GM21447 (cell line): Measurements from ENCODE around the gene CEP68.
"Not testable (repeated sequence)": the region's sequence is repeated elsewhere in the genome, so short reads cannot be mapped to it uniquely, and the experiment has no call there.

Experiments
- ATAC-seq: cut with Tn5 transposase; IDR thresholded peaks from one replicate; pipeline ENCODE4 v1.9.1; 2021; ENCODE audit not compliant: unreplicated experiment

CEP68 gene

DNA sequence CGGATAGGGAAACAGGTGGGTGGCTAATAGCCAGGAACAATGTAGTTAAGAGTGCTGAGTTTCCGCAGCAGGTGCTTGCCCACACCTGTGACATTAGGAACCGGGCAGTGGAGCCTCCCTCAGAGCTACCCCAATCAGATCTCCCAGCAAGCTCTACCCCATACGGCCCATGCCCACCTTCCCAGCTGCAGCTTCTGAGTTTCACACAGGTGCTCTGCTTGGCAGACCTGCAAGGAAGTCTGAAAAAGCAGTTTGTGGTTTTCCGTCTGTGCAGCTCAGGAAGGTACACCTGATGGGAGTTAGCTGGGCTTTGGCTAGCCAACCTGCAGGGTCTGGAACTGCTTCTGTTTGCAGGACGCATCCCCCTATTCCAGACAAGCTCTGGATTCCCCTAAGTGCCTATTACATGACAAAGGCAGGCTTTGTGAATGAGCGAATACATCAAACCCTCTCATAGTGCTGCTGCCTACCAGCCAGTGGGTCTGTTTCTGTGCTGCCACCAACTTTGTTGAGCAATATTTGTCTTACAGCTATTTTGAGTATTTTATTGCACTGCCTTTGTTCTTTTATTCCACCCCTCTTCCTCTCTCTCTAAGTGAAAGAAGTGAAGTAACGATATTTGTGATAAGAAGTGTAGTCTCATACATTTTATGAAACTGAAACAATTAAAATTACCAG, 24.7 kb upstream of the CEP68 start:
- ATAC-seq, result peak; percentile 41

DNA sequence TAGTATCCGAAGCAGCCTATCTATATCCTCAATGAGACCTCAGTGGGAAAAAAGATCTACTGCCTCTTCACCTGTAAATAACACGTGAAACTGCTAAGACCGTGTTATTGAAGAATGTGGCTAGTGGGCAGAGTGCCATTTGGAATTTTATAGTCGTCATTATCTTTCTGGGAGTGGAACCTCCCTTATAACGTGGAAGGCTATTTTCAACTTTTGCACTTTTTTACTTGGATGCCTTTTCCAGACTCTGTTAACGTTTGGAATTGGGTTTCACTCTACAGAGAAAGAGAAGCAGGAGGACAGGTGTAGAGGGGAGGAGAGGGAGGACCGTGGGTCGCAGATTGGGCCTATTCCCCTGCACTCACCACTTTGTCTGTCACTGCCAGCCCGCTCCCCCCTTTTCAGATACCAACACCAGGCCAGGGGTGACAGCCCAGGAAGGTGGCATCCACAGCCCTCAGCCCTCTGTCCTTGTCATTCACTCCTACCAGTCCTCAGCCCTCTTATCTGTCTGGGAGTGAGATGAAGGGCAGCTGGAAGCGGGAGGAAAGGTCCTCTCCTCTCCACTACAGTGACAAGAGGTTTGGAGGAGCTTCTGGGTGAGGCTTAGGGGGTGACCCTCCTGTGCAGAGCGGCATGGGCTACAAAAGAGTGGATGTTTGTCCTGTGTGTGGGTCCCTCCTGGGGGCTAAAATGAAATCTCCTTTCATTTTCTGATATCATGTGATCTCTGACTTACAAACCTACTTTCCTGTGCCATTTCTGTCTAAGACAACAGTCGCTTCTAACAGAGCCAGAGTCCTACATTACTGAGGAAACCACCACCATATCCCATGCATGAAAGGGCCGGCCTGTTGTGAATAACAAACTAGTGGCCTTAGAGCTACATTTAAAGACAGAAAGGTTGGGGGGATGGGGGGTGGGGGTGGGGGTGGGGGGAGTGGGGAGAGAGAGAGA, 23.9 kb upstream of the CEP68 start:
- ATAC-seq, result no peak

GRCh38 chr2:65033178-65033577, 23.0 kb upstream of the CEP68 start:
- ATAC-seq, result no peak

DNA sequence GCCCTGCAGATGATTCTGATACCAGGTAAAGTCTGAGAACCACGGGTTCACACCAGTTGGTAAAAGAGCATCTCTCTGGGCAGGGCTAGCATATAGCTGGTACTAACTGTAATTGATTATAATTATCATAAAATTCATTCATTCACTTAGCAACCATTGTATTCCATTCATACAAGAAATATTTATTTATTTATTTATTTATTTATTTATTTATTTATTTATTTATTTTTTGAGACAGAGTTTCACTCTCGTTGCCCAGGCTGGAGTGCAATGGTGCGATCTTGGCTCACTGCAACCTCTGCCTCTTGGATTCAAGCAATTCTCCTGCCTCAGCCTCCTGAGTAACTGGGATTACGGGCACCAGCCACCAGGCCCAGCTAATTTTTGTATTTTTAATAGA, 22.5 kb upstream of the CEP68 start:
- not testable (repeated sequence) for ATAC-seq

DNA sequence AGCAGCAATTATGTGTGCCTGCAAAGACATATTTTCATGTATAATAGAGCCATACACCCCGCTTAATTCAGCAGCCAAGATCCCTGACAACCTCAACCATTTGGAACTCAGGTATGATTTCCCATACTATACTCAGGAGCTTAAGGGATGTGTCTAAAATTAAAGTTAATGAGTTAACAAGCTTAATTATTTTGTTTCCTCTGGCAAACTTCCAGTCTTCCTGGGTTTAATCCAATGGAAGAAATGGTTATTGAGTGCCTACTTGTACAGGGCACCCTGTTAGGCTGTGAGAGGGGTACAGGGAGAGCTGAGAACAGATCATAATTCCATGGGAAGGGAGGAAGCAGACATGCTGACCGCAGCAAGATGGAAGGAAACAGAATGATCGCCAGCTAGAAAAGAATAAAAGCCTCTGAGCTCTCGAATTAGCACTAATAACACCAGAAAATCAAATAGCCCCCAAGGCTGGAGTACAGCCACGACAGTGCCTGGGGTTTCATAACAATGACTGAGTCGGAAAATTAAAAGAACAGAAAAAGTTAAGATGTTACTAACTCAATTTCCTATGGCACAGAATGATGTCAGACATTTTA, 20.8 kb upstream of the CEP68 start:
- no peak for ATAC-seq

- ATAC-seq, result no peak
Observed at GRCh38 chr2:65037178-65037577, 19.0 kb upstream of the CEP68 start.

DNA sequence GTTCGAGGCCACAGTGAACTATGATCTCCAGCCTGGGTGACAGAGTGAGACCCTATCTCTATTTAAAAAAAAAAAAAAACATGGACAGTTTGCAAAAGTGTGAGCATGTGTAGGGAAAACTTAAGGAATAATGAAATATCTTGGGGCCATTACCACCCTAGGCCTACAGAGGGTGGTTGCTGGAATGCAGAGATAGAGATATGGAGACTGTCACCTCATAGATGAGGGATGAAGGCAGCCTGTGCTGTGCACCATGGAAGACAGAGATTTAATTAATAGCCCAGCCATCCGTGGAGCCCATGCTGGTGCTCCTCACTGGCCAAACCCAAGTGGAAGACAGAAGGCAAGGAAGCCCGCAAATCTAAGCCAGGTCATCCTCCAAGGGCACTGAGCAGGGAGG, 16.6 kb upstream of the CEP68 start:
- no peak for ATAC-seq

GRCh38 chr2:65040400-65041261, 15.6 kb upstream of the CEP68 start:
- ATAC-seq, result peak; percentile 81

GRCh38 chr2:65043001-65043400, 13.2 kb upstream of the CEP68 start:
- ATAC-seq, result no peak

- no peak for ATAC-seq
Observed at GRCh38 chr2:65044097-65044735, 12.0 kb upstream of the CEP68 start.

GRCh38 chr2:65045651-65046050, 10.6 kb upstream of the CEP68 start:
- no peak for ATAC-seq

DNA sequence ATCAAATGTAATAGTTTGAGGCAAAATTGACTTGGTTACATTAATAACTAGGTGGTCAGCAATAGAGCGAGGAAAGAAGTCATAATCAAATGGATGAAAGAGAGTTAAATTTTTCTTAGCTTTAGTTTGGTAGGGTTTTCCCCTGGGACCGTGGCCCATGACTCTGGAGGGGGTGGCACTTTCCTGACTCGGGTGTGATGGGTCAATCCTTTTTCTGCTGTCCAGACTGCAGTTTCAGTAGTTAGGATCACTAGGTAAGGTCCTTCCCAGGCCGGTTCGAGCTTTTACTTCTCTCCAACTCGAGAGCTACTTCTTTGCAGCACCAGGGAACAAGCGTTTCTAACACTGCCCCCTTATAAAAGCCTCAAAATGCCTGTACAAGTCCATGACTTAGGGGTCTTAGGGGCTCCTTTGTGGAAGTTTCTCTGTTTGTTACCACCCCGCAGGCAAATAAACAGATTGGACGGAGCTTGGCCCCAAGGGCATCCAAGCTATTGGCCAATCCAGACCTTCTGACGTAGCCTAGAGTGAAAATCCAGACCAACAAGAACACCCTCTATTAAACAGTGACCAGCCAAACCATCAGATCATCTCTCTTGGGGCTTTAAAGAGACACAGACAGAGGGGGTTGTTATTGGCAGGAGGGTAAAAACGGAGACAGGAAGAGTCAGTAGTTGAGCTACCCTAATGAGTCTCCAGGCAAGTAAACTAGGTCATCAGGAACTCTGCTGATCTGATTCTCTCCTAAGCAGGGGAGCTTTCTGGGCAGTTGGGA, 9.4 kb upstream of the CEP68 start:
- ATAC-seq, result no peak

DNA sequence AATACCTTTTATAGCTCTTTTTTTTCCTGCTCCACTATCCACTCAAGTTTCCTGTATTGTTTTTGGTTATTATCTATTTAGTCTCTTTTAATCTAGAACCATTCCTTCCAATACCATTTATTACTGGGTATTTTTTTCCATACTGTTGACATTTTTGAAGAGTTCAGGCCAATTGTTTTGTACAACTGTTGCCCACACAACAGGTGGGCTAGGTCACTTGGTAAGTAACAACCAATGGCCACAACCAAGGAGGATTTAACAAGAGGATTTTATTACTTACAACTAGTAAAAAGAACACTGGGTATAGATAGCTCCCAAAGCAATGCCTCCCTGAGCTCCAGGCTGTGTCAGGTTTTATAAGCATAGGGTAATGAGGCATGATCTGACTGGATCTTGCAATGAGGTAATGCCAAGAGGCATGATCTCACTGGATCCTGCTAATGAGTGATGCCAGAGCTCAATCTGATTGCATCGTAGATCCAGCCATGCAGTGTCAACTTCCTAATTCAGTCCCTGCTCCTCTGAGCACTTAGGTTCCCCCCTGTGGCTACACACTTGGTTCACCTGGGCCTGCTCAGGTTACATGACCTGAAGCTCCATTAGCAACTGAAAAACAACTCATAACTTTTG, 7.1 kb upstream of the CEP68 start:
- ATAC-seq, result no peak

GRCh38 chr2:65050931-65051330, 5.3 kb upstream of the CEP68 start:
- ATAC-seq, result no peak

DNA sequence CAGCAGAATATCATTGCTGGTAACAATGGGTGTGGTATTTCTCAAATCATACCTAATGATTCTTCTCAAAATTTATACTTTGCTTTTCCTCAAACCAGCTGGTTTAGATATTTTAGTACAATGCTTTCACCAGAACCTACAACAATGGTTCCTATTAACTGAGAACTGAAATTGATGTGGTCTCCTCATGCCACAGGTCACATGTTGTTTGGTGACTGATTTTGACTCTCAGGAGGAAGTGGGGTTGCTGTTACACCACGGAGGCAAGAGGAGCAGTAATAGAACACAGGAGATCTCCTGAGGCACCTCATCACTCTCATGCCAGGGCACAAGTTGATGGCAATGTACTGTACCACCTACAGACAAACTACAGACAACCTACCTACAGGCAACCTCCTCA, 3.0 kb upstream of the CEP68 start:
- ATAC-seq, result peak; percentile 52

DNA sequence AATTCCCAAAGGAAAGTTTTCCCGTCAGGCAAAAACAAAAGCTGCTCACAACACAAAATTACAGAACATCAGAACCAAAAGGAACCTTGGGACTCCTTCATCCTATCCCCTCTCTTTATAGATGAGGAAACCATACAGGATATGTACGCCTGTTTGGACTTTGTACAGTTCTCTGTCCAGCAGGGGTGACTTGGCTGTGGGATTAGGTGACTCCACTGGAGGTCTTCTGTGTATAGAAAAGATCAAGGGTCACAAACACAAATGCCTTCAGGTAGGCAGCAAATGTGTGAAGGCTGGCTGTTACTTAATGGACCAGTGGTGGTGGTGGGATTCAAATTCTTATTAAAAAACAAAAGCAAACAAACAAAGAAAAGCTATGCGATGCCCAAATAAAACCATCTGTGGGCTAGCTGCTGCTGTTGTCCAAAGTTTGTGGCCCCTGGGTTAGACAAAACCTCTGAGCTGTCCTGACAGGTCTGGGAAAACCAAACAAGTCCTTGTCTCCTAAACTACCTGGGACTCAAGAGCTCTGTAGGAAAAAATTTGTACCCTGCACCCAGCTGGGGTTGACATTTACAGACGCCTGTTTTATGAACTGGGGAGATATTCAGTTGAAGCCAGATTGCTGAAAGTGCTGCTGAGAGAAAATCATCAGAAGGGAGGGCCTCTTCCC, 1.3 kb upstream of the CEP68 start:
- ATAC-seq, result no peak

GRCh38 chr2:65055422-65056214, 598 bp upstream of the CEP68 start:
- ATAC-seq, result peak; percentile 28

DNA sequence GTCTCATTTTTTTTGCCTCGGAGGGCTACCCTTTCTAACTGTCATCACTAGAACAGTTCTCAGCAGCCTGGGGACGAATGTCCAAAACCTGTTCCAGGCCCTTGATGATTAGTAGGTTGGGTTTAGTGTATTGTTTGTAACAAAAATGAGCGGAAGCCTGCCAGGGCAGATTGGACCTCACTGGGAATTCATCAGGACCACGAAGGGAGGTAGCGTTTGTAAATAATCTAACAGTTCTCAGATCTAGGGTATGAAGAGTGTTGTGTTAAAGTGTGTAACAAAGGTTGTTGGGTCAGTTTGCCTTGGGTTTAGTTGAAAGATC, 799 bp downstream of the CEP68 start:
- no peak for ATAC-seq
